HepG2 (cell line): ENCODE data around the gene TRDMT1. TPM values are rescaled to one million over a fixed set of nuclear protein-coding genes. Genes with fewer than 3 reads are reported as not detected.
A peak's percentile ranks its signal among the peaks of the same experiment; 100 is the strongest.

Source experiments
- BORCS8-MEF2B ChIP-seq: sonication (generic); formaldehyde crosslinking; IDR thresholded peaks from 2 replicates; pipeline ENCODE4 v1.8.0; 2022; ENCODE audit warnings: mild to moderate bottlenecking, missing genetic modification reagents
- BRD4 ChIP-seq: sonication (generic); formaldehyde crosslinking; IDR thresholded peaks from 2 replicates; pipeline ENCODE4 v1.4.0; 2020; ENCODE audit warnings: missing genetic modification reagents
- ELF4 ChIP-seq: sonication (generic); formaldehyde crosslinking; IDR thresholded peaks from 2 replicates; pipeline ENCODE4 v1.5.0; 2020; ENCODE audit warnings: missing genetic modification reagents, mild to moderate bottlenecking, moderate library complexity, borderline replicate concordance
- ETV6 ChIP-seq: sonication (generic); formaldehyde crosslinking; conservative IDR thresholded peaks from 2 replicates; pipeline ENCODE4 v1.4.0; 2020; ENCODE audit warnings: missing genetic modification reagents
- FOSL1 ChIP-seq: sonication (generic); formaldehyde crosslinking; IDR thresholded peaks from 2 replicates; pipeline ENCODE4 v1.9.0; 2021; ENCODE audit warnings: missing genetic modification reagents, borderline replicate concordance
- GTF2F1 ChIP-seq: fragments of 150-350 bp; IDR thresholded peaks from 2 replicates; pipeline ENCODE4 v1.6.1; 2014; ENCODE audit warnings: low read length
- HOXA5 ChIP-seq: sonication (generic); formaldehyde crosslinking; IDR thresholded peaks from 2 replicates; pipeline ENCODE4 v1.4.0; 2020; ENCODE audit warnings: missing genetic modification reagents
- NONO ChIP-seq, 2 experiments: fragments of 450-650 bp in 1 of 2; sonication (generic) in 1 of 2; formaldehyde crosslinking in 1 of 2; IDR thresholded peaks in 1 of 2; conservative IDR thresholded peaks in 1 of 2; 2 replicates each; pipeline versions ENCODE4 v1.6.1 to v1.8.0; 2017 to 2022; ENCODE audit warnings: mild to moderate bottlenecking in 1 of 2, missing genetic modification reagents in 1 of 2, moderate library complexity in 1 of 2
- PHF8 ChIP-seq: sonication (generic); formaldehyde crosslinking; IDR thresholded peaks from 2 replicates; pipeline ENCODE4 v1.5.0; 2020; ENCODE audit warnings: missing genetic modification reagents
- POGZ ChIP-seq: sonication (generic); formaldehyde crosslinking; IDR thresholded peaks from 2 replicates; pipeline ENCODE4 v1.4.0; 2020; ENCODE audit warnings: mild to moderate bottlenecking, missing genetic modification reagents
- SP1 ChIP-seq, 2 experiments: fragments of 450-650 bp in 1 of 2; sonication (generic) in 1 of 2; formaldehyde crosslinking in 1 of 2; IDR thresholded peaks; 2 replicates each; pipeline versions ENCODE4 v1.4.0 to v1.6.1; 2016 to 2020; ENCODE audit warnings: missing genetic modification reagents in 1 of 2
- ZBTB20 ChIP-seq: sonication (generic); formaldehyde crosslinking; IDR thresholded peaks from 2 replicates; pipeline ENCODE4 v1.8.1; 2023; ENCODE audit warnings: missing genetic modification reagents, low read depth, mild to moderate bottlenecking, borderline replicate concordance
- ZNF101 ChIP-seq: sonication (generic); formaldehyde crosslinking; IDR thresholded peaks from 2 replicates; pipeline ENCODE4 v1.4.0; 2020; ENCODE audit warnings: mild to moderate bottlenecking, low read depth, missing genetic modification reagents, borderline replicate concordance
- ZNF121 ChIP-seq: sonication (generic); formaldehyde crosslinking; IDR thresholded peaks from 2 replicates; pipeline ENCODE4 v1.5.0; 2020; ENCODE audit warnings: mild to moderate bottlenecking, missing genetic modification reagents
- ZNF431 ChIP-seq: sonication (generic); formaldehyde crosslinking; IDR thresholded peaks from 2 replicates; pipeline ENCODE4 v1.9.0; 2022; ENCODE audit warnings: missing genetic modification reagents, low read depth, mild to moderate bottlenecking, borderline replicate concordance
- ZNF766 ChIP-seq: sonication (generic); formaldehyde crosslinking; IDR thresholded peaks from 2 replicates; pipeline ENCODE4 v1.5.0; 2020; ENCODE audit warnings: missing genetic modification reagents, borderline replicate concordance
- ZNF780A ChIP-seq: sonication (generic); formaldehyde crosslinking; IDR thresholded peaks from 2 replicates; pipeline ENCODE4 v1.8.0; 2022; ENCODE audit warnings: mild to moderate bottlenecking, missing genetic modification reagents, moderate library complexity
- ZNF788 ChIP-seq: sonication (generic); formaldehyde crosslinking; IDR thresholded peaks from 2 replicates; pipeline ENCODE4 v1.5.0; 2020; ENCODE audit warnings: mild to moderate bottlenecking, missing genetic modification reagents, borderline replicate concordance
- polyA plus RNA-seq, 8 experiments: library from polyadenylated mRNA; depleted of rRNA in 3 of 8; stranded (reverse) in 7 of 8; unstranded in 1 of 8; fragments of >200 nt; fragmentation: Illumina TruSeq in 4 of 8; extraction: Trizol in 4 of 8; gene quantifications; 2 replicates each; pipeline versions ENCODE4 v1.2.1 to v1.2.3, GENCODE V29; 2011 to 2016; ENCODE audit warnings: low read depth in 4 of 8, missing spikeins in 1 of 8, mixed read lengths in 1 of 8; ENCODE audit not compliant: insufficient read depth in 1 of 8
- total RNA-seq, 5 experiments: library from RNA; depleted of rRNA; stranded (reverse); fragments of >200 nt; fragmentation: Illumina TruSeq; extraction: Trizol; gene quantifications; 2 replicates each; pipeline ENCODE4 v1.2.3, GENCODE V29; 2016; ENCODE audit warnings: low read depth in 1 of 5
- TF ChIP-seq, protein P1 (sequence below): sonication (generic); formaldehyde crosslinking; IDR thresholded peaks from 2 replicates; pipeline ENCODE4 v1.5.1; 2020; ENCODE audit warnings: missing genetic modification reagents, mild to moderate bottlenecking, borderline replicate concordance
- TF ChIP-seq, protein P2 (sequence below): IDR thresholded peaks from 2 replicates; pipeline ENCODE4 v1.6.1; 2016; ENCODE audit warnings: low read depth, missing genetic modification reagents, missing compliant biosample characterization
- TF ChIP-seq, protein P3 (sequence below): sonication (generic); formaldehyde crosslinking; IDR thresholded peaks from 2 replicates; pipeline ENCODE4 v1.4.0; 2020; ENCODE audit warnings: mild to moderate bottlenecking, missing genetic modification reagents

The TRDMT1 gene
- total and polyA plus RNA-seq, 2 of the 13 experiments (the other 11 are each of a cell fraction or from before 2014, with no cell fraction given) = 2.0 to 3.0 TPM

DNA sequence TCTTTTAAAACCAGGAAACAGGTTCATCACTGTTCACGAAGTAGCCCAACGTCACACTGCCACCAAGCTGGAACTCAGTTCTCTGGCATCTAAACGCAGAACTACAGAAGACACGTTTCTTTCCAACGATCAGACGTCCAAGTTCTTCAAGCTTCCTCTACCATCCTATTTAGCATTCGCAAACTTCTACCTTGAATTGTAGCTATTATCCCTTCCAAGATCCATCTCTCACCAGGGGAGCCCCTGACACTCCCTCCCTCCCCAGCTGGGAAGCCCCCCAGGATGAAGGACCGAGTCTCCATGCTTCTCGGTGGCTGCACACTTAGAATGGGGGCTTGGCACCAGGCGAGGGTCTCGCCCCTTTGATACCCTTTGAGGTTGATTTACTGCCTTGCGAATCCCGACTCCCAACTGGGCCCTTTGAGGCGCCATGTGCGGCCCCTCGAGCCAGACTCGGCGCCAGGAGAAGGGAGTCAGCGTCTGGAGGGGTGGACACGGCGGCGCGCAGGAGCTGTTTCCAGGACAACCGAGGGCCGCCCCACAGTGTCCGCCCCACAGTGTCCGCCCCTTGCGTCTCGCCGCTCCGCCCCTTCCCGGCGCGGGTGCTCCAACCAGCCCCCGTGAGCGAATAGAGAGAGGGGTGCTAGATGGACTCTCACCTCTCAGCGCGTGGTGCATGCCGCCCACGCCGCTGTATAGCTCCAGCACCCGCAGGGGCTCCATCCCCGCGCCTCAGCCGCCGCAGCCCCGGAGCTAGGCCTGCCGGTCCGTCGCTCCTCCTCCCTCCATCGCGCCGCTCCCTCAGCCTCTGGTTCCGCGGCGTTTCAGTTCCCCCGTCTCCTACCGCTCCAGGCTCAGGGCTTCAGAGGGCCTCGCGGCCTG is at the start of gene TRDMT1 (continued):
- peak; percentile 82; the same call in 1 of the 2 replicates for TF ChIP-seq HOXA5
- peak; percentile 92 for TF ChIP-seq ZNF788
- no peak for TF ChIP-seq FOSL1 (CRISPR knock-in tag)
- peak; percentile 93; the same call in 1 of the 2 replicates for TF ChIP-seq ZBTB20 (CRISPR knock-in tag)
- TF ChIP-seq POGZ (CRISPR knock-in tag) = peak; percentile 99
- TF ChIP-seq, protein P1, sequence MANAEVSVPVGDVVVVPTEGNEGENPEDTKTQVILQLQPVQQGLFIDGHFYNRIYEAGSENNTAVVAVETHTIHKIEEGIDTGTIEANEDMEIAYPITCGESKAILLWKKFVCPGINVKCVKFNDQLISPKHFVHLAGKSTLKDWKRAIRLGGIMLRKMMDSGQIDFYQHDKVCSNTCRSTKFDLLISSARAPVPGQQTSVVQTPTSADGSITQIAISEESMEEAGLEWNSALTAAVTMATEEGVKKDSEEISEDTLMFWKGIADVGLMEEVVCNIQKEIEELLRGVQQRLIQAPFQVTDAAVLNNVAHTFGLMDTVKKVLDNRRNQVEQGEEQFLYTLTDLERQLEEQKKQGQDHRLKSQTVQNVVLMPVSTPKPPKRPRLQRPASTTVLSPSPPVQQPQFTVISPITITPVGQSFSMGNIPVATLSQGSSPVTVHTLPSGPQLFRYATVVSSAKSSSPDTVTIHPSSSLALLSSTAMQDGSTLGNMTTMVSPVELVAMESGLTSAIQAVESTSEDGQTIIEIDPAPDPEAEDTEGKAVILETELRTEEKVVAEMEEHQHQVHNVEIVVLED (CRISPR knock-in tag) = peak; percentile 79
- TF ChIP-seq, protein P2, sequence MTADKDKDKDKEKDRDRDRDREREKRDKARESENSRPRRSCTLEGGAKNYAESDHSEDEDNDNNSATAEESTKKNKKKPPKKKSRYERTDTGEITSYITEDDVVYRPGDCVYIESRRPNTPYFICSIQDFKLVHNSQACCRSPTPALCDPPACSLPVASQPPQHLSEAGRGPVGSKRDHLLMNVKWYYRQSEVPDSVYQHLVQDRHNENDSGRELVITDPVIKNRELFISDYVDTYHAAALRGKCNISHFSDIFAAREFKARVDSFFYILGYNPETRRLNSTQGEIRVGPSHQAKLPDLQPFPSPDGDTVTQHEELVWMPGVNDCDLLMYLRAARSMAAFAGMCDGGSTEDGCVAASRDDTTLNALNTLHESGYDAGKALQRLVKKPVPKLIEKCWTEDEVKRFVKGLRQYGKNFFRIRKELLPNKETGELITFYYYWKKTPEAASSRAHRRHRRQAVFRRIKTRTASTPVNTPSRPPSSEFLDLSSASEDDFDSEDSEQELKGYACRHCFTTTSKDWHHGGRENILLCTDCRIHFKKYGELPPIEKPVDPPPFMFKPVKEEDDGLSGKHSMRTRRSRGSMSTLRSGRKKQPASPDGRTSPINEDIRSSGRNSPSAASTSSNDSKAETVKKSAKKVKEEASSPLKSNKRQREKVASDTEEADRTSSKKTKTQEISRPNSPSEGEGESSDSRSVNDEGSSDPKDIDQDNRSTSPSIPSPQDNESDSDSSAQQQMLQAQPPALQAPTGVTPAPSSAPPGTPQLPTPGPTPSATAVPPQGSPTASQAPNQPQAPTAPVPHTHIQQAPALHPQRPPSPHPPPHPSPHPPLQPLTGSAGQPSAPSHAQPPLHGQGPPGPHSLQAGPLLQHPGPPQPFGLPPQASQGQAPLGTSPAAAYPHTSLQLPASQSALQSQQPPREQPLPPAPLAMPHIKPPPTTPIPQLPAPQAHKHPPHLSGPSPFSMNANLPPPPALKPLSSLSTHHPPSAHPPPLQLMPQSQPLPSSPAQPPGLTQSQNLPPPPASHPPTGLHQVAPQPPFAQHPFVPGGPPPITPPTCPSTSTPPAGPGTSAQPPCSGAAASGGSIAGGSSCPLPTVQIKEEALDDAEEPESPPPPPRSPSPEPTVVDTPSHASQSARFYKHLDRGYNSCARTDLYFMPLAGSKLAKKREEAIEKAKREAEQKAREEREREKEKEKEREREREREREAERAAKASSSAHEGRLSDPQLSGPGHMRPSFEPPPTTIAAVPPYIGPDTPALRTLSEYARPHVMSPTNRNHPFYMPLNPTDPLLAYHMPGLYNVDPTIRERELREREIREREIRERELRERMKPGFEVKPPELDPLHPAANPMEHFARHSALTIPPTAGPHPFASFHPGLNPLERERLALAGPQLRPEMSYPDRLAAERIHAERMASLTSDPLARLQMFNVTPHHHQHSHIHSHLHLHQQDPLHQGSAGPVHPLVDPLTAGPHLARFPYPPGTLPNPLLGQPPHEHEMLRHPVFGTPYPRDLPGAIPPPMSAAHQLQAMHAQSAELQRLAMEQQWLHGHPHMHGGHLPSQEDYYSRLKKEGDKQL (CRISPR knock-in tag) = 0 out of 2 replicates have a peak, but pooled peaks have one; percentile 50
- TF ChIP-seq ZNF121 (CRISPR knock-in tag) = peak; percentile 19; the same call in 1 of the 2 replicates
- no peak for TF ChIP-seq NONO (IDR thresholded peaks at IDR 0.05)
- peak; percentile 94 for TF ChIP-seq NONO (CRISPR knock-in tag; conservative IDR thresholded peaks at IDR 0.05)
- peak; percentile 79; the same call in 1 of the 2 replicates for TF ChIP-seq ETV6 (CRISPR knock-in tag)
- peak; percentile 98 for TF ChIP-seq BRD4 (CRISPR knock-in tag)
- TF ChIP-seq ZNF101 = no peak
- peak; percentile 100 for TF ChIP-seq PHF8 (CRISPR knock-in tag)
- peak; percentile 93; the same call in 1 of the 2 replicates for TF ChIP-seq ZNF431 (CRISPR knock-in tag)
- peak; percentile 85; the same call in 1 of the 2 replicates for TF ChIP-seq ZNF766 (CRISPR knock-in tag)
- TF ChIP-seq BORCS8-MEF2B (CRISPR knock-in tag) = peak; percentile 94
- TF ChIP-seq ZNF780A (CRISPR knock-in tag) = peak; percentile 87
- TF ChIP-seq SP1 (IDR thresholded peaks at IDR 0.05) = no peak
- TF ChIP-seq SP1 (CRISPR knock-in tag; IDR thresholded peaks at IDR 0.05) = peak; percentile 92
- TF ChIP-seq ELF4 (CRISPR knock-in tag) = no peak
- TF ChIP-seq, protein P3, sequence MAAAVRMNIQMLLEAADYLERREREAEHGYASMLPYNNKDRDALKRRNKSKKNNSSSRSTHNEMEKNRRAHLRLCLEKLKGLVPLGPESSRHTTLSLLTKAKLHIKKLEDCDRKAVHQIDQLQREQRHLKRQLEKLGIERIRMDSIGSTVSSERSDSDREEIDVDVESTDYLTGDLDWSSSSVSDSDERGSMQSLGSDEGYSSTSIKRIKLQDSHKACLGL (CRISPR knock-in tag) = peak; percentile 77
- no peak for TF ChIP-seq GTF2F1
